Lower leg skin (tissue), 4 donors: ENCODE data around the gene TCF7L2. TPM values are rescaled to one million over a fixed set of nuclear protein-coding genes. Genes with fewer than 3 reads are reported as not detected.

Experiments
- DNase-seq, 2 donors: peaks; one replicate each; pipeline ENCODE4 v3.0.0-alpha.2; 2019; ENCODE audit warnings: low spot score in 2 of 2
- H3K4me3 ChIP-seq: fragments of 200-600 bp; sonication (generic); 2 replicates; pipeline ENCODE4 v1.5.1; 2017; ENCODE audit warnings: mild to moderate bottlenecking, low read depth; ENCODE audit not compliant: poor library complexity, severe bottlenecking
- CTCF ChIP-seq, 3 donors: fragments of 450-650 bp; IDR thresholded peaks; one replicate each; pipeline ENCODE4 v1.5.1; 2016; ENCODE audit warnings: antibody characterized with exemption in 3 of 3, mild to moderate bottlenecking in 3 of 3, moderate library complexity in 2 of 3
- POLR2A ChIP-seq, 2 donors: fragments of 450-650 bp; IDR thresholded peaks; one replicate each; pipeline ENCODE4 v1.6.1; 2016 to 2017; ENCODE audit warnings: antibody characterized with exemption in 2 of 2, mild to moderate bottlenecking in 1 of 2, moderate library complexity in 1 of 2
- WGBS, 2 donors: methylation state at CpG; one replicate each; pipeline ENCODE4 v1.1.5; 2018; 5-methylcytosine and 5-hydroxymethylcytosine counted together
- intact Hi-C: fragments of 100-400 bp; cut with DNase I; formaldehyde crosslinking; loops from one replicate; pipeline ENCODE4 v1.15.0; 2023; ENCODE audit warnings: low total_unique reads
- total RNA-seq, 4 donors: library from RNA; depleted of rRNA; stranded (reverse); fragments of >200 nt; gene quantifications; one replicate each; pipeline ENCODE4 v1.1.0, GENCODE V29; 2016

TCF7L2 gene
- total RNA-seq, 4 donors from 2014 or later = 5.6 to 23.1 (median 16.2) TPM

- 79 to 89% methylated on average over 3 of the region's 3 CpGs for WGBS, 2 donors
- TF ChIP-seq CTCF (IDR thresholded peaks at IDR 0.05) (no peak), POLR2A (IDR thresholded peaks at IDR 0.05) (no peak)
Measured at GRCh38 chr10:112917681-112918080, 32.4 kb upstream of the TCF7L2 start.

GRCh38 chr10:112918771-112919170, 31.3 kb upstream of the TCF7L2 start:
- TF ChIP-seq POLR2A (IDR thresholded peaks at IDR 0.05) = no peak
- TF ChIP-seq CTCF (IDR thresholded peaks at IDR 0.05) = no peak
- DNase-seq = no peak
- no peak overlapping the region for H3K4me3 ChIP-seq
- WGBS, 2 donors = 100% methylated on average over 1 of the region's 1 CpG
- intact Hi-C loops = no loop called here

More at GRCh38 chr10:112917681-112918080, 32.4 kb upstream of the TCF7L2 start:
- no peak overlapping the region for H3K4me3 ChIP-seq
- intact Hi-C loops = no loop called here
- no peak for DNase-seq

GRCh38 chr10:112919721-112920120, 30.3 kb upstream of the TCF7L2 start:
- TF ChIP-seq POLR2A (IDR thresholded peaks at IDR 0.05) (no peak), CTCF (IDR thresholded peaks at IDR 0.05) (no peak)
- DNase-seq = peak in 1 of 2 donors; percentile 2
- H3K4me3 ChIP-seq = no peak overlapping the region
- intact Hi-C loops = no loop called here
- WGBS, 2 donors = 88 to 91% methylated on average over 7 of the region's 7 CpGs

- DNase-seq = no peak
- H3K4me3 ChIP-seq = no peak overlapping the region
- TF ChIP-seq POLR2A (IDR thresholded peaks at IDR 0.05) = no peak
- TF ChIP-seq CTCF (IDR thresholded peaks at IDR 0.05) = no peak
- intact Hi-C loops = no loop called here
- 82 to 88% methylated on average over 5 of the region's 5 CpGs for WGBS, 2 donors
Measured at GRCh38 chr10:112926906-112927688, 22.9 kb upstream of the TCF7L2 start.

GRCh38 chr10:112927980-112928379, 22.1 kb upstream of the TCF7L2 start:
- TF ChIP-seq POLR2A (IDR thresholded peaks at IDR 0.05) (no peak), CTCF (IDR thresholded peaks at IDR 0.05) (no peak)
- no peak overlapping the region for H3K4me3 ChIP-seq
- DNase-seq = no peak
- WGBS, 2 donors = 84 to 92% methylated on average over 2 of the region's 2 CpGs
- intact Hi-C loops = no loop called here

- WGBS, 2 donors = 97 to 99% methylated on average over 4 of the region's 4 CpGs
Measured at GRCh38 chr10:112932658-112933057, 17.4 kb upstream of the TCF7L2 start.

More at GRCh38 chr10:112932658-112933057, 17.4 kb upstream of the TCF7L2 start:
- no peak for DNase-seq
- no peak overlapping the region for H3K4me3 ChIP-seq
- intact Hi-C loops = no loop called here
- TF ChIP-seq POLR2A (IDR thresholded peaks at IDR 0.05) (no peak), CTCF (IDR thresholded peaks at IDR 0.05) (no peak)
